Activated CD4-positive, alpha-beta T cell treated with anti-CD3 and anti-CD28 coated beads, Interleukin-2, amount 50 U/mL, for 1 hour (primary cell): Measurements from ENCODE around the gene RRM2.

Experiments used
- DNase-seq: peaks from one replicate; pipeline ENCODE4 v3.0.0-alpha.2; 2020

RRM2 gene

GRCh38 chr2:10175441-10175840, 52.9 kb downstream of the RRM2 start:
- DNase-seq = no peak

- DNase-seq = no peak
These were observed 56.2 kb downstream of the RRM2 start for GRCh38 chr2:10178751-10179150.

- no peak for DNase-seq
These were observed 56.9 kb downstream of the RRM2 start for GRCh38 chr2:10179422-10179821.

- no peak for DNase-seq
These were observed 57.7 kb downstream of the RRM2 start for GRCh38 chr2:10180229-10180628.
